Liver (tissue), 9 donors: ENCODE results near the gene PLEKHF1. TPM values are rescaled to one million over a fixed set of nuclear protein-coding genes. Genes with fewer than 3 reads are reported as not detected.

ENCODE experiments used
- DNase-seq: peaks from one replicate; pipeline ENCODE4 v3.0.0-alpha.2; 2017; ENCODE audit warnings: low spot score
- H3K27ac ChIP-seq, 2 donors: one replicate each; pipeline ENCODE4 v1.7.0; 2013; ENCODE audit warnings: inconsistent platforms in 2 of 2, low read length in 2 of 2, control low read depth in 1 of 2, low read depth in 1 of 2, mild to moderate bottlenecking in 1 of 2
- H3K27me3 ChIP-seq, 4 donors: one replicate each; pipeline versions ENCODE4 v1.6.1 to v1.7.0; 2013; ENCODE audit warnings: low read length in 3 of 4, inconsistent platforms in 1 of 4, mild to moderate bottlenecking in 1 of 4, moderate library complexity in 1 of 4; ENCODE audit not compliant: control insufficient read depth in 4 of 4, insufficient read depth in 4 of 4
- H3K36me3 ChIP-seq, 4 donors: one replicate each; pipeline versions ENCODE4 v1.6.1 to v1.7.0; 2013; ENCODE audit warnings: low read length in 3 of 4, mild to moderate bottlenecking in 3 of 4, low read depth in 1 of 4, moderate library complexity in 1 of 4; ENCODE audit not compliant: control insufficient read depth in 4 of 4, insufficient read depth in 3 of 4
- H3K4me1 ChIP-seq, 4 donors: one replicate each; pipeline versions ENCODE4 v1.6.1 to v1.7.0; 2013; ENCODE audit warnings: low read length in 3 of 4, mild to moderate bottlenecking in 3 of 4, moderate library complexity in 1 of 4; ENCODE audit not compliant: control insufficient read depth in 4 of 4, insufficient read depth in 4 of 4
- H3K4me3 ChIP-seq, 3 donors: one replicate each; pipeline versions ENCODE4 v1.6.1 to v1.7.0; 2013; ENCODE audit warnings: low read length in 3 of 3, control low read depth in 1 of 3, low read depth in 1 of 3, mild to moderate bottlenecking in 1 of 3
- H3K9ac ChIP-seq, 2 donors: one replicate each; pipeline ENCODE4 v1.7.0; 2013; ENCODE audit warnings: low read length in 2 of 2, mild to moderate bottlenecking in 2 of 2, moderate library complexity in 2 of 2, control low read depth in 1 of 2, low read depth in 1 of 2
- H3K9me3 ChIP-seq, 4 donors: one replicate each; pipeline versions ENCODE4 v1.6.1 to v1.7.0; 2013; ENCODE audit warnings: low read length in 3 of 4; ENCODE audit not compliant: control insufficient read depth in 4 of 4
- ATF3 ChIP-seq: IDR thresholded peaks from 2 replicates; pipeline ENCODE4 v1.6.1; 2016; ENCODE audit warnings: antibody characterized with exemption
- CTCF ChIP-seq: fragments of 150-350 bp; IDR thresholded peaks from 2 replicates; pipeline ENCODE4 v1.5.1; 2017; ENCODE audit warnings: improper control_type of control experiment, low read depth, low read length; ENCODE audit not compliant: missing input control
- EGR1 ChIP-seq, 2 donors: IDR thresholded peaks; 2 replicates each; pipeline ENCODE4 v1.6.1; 2016 to 2018; ENCODE audit warnings: antibody characterized with exemption in 2 of 2, low read depth in 2 of 2
- FOXA1 ChIP-seq: IDR thresholded peaks from 2 replicates; pipeline ENCODE4 v1.6.1; 2016; ENCODE audit warnings: antibody characterized with exemption
- FOXA2 ChIP-seq: IDR thresholded peaks from 2 replicates; pipeline ENCODE4 v1.6.1; 2016; ENCODE audit warnings: antibody characterized with exemption
- GABPA ChIP-seq, 2 donors: IDR thresholded peaks in 1 of 2; conservative IDR thresholded peaks in 1 of 2; 2 replicates each; pipeline ENCODE4 v1.6.1; 2016; ENCODE audit warnings: antibody characterized with exemption in 2 of 2, mild to moderate bottlenecking in 1 of 2, moderate library complexity in 1 of 2
- HNF4A ChIP-seq, 2 donors: conservative IDR thresholded peaks; 2 replicates each; pipeline ENCODE4 v1.6.1; 2016; ENCODE audit warnings: antibody characterized with exemption in 2 of 2, mild to moderate bottlenecking in 2 of 2
- HNF4G ChIP-seq: IDR thresholded peaks from 2 replicates; pipeline ENCODE4 v1.6.1; 2016; ENCODE audit warnings: antibody characterized with exemption
- JUND ChIP-seq, 2 donors: IDR thresholded peaks; 2 replicates each; pipeline ENCODE4 v1.6.1; 2016; ENCODE audit warnings: antibody characterized with exemption in 2 of 2
- MAX ChIP-seq: IDR thresholded peaks from 2 replicates; pipeline ENCODE4 v1.6.1; 2016; ENCODE audit warnings: antibody characterized with exemption
- NR2F2 ChIP-seq: IDR thresholded peaks from 2 replicates; pipeline ENCODE4 v1.6.1; 2016; ENCODE audit warnings: antibody characterized with exemption
- RAD21 ChIP-seq, 2 donors: IDR thresholded peaks; 2 replicates each; pipeline ENCODE4 v1.6.1; 2016; ENCODE audit warnings: antibody characterized with exemption in 2 of 2, mild to moderate bottlenecking in 2 of 2
- REST ChIP-seq: IDR thresholded peaks from 2 replicates; pipeline ENCODE4 v1.6.1; 2016; ENCODE audit warnings: antibody characterized with exemption, mild to moderate bottlenecking
- RXRA ChIP-seq, 2 donors: IDR thresholded peaks; 2 replicates each; pipeline ENCODE4 v1.6.1; 2017 to 2018; ENCODE audit warnings: antibody characterized with exemption in 2 of 2, mild to moderate bottlenecking in 1 of 2
- SP1 ChIP-seq: IDR thresholded peaks from 2 replicates; pipeline ENCODE4 v1.6.1; 2018; ENCODE audit warnings: antibody characterized with exemption, mild to moderate bottlenecking
- TAF1 ChIP-seq: conservative IDR thresholded peaks from 2 replicates; pipeline ENCODE4 v1.6.1; 2016; ENCODE audit warnings: antibody characterized with exemption, mild to moderate bottlenecking
- YY1 ChIP-seq: IDR thresholded peaks from 2 replicates; pipeline ENCODE4 v1.6.1; 2016; ENCODE audit warnings: antibody characterized with exemption, mild to moderate bottlenecking
- ZBTB33 ChIP-seq: IDR thresholded peaks from 2 replicates; pipeline ENCODE4 v1.6.1; 2016; ENCODE audit warnings: antibody characterized with exemption
- WGBS: extraction: QIAGEN DNeasy Blood & Tissue Kit; methylation state at CpG from one replicate; pipeline ENCODE4 v1.1.7; 2013; 5-methylcytosine and 5-hydroxymethylcytosine counted together
- polyA plus RNA-seq, 2 donors: library from polyadenylated mRNA; stranded (reverse) in 1 of 2; unstranded in 1 of 2; fragments of 200-250 nt in 1 of 2; fragments of >200 nt in 1 of 2; fragmentation: Nextera tagmentation in 1 of 2; extraction: Ambion mirVana in 1 of 2; gene quantifications; one replicate each; pipeline versions ENCODE4 v1.2.1 to v1.2.3, GENCODE V29; 2013 to 2015
- total RNA-seq, 2 donors: library from RNA; depleted of rRNA; stranded (reverse); fragments of >200 nt; gene quantifications; one replicate each; pipeline ENCODE4 v1.2.3, GENCODE V29; 2014
- donor health status: healthy.
- donor health status: healthy.
- donor health status: healthy.
- donor health status: healthy.
- donor health status: healthy.

PLEKHF1 gene
- total and polyA plus RNA-seq, 4 donors, result 2.9 to 15.1 (median 8.9) TPM

GRCh38 chr19:29714953-29715700 is 49.9 kb downstream of the PLEKHF1 start, which contains the start of gene C19orf12:
Gene C19orf12 (minus strand): TSS chr19:29715261. CDS start chr19:29708413, 6,848 bp downstream.
- Histone ChIP-seq H3K36me3 (no peaks in the 10 kb centered on the region), H3K4me3 (peak within 1 kb of the TSS; percentile 60 to 97 (median 78)), H3K9me3 (no peaks in the 10 kb centered on the region), H3K4me1 (peaks cover 16 to 55% (median 47%) of the 10 kb centered on the region in 4 donors), H3K27me3 (no peaks in the 10 kb centered on the region), H3K9ac (peak within 1 kb of the TSS; percentile 70 to 82), H3K27ac (peak within 1 kb of the TSS; percentile 98 to 99)
- TF ChIP-seq ATF3, result no peak
- no peak for TF ChIP-seq RXRA (IDR thresholded peaks at IDR 0.05)
- no peak for TF ChIP-seq EGR1 (IDR thresholded peaks at IDR 0.05; ENCODE audit: low read depth in 2 of 2)
- no peak for TF ChIP-seq MAX
- TF ChIP-seq FOXA1, result no peak
- no peak for TF ChIP-seq TAF1
- TF ChIP-seq SP1, result no peak
- no peak for TF ChIP-seq HNF4A (conservative IDR thresholded peaks at IDR 0.05)
- no peak for TF ChIP-seq YY1
- TF ChIP-seq HNF4G, result no peak
- TF ChIP-seq GABPA (IDR thresholded peaks at IDR 0.05 in 1 of 2, conservative IDR thresholded peaks at IDR 0.05 in 1 of 2), result no peak
- no peak for TF ChIP-seq CTCF
- TF ChIP-seq JUND (IDR thresholded peaks at IDR 0.05), result no peak
- TF ChIP-seq NR2F2, result no peak
- TF ChIP-seq REST, result no peak
- TF ChIP-seq ZBTB33, result no peak
- TF ChIP-seq RAD21 (IDR thresholded peaks at IDR 0.05), result no peak
- TF ChIP-seq FOXA2, result no peak
- under 1% methylated on average over 72 of the region's 72 CpGs for WGBS
- DNase-seq, result peak; percentile 69
